A549 (cell line): ENCODE data around the gene AFG3L2. TPM values are rescaled to one million over a fixed set of nuclear protein-coding genes. Genes with fewer than 3 reads are reported as not detected.

Source experiments
- ATAC-seq, 2 experiments: fragments of 200-7000 bp in 1 of 2; fragments of >200 bp in 1 of 2; cut with Nextera tagmentation in 1 of 2; cut with Tn5 transposase in 1 of 2; 3 replicates each; pipeline versions ENCODE4 v1.8.0 to v1.9.1; 2018 to 2020; ENCODE audit warnings: mild to moderate bottlenecking in 1 of 2, moderate library complexity in 1 of 2
- CTCF ChIA-PET: fragments of 300-600 bp; sonication (Branson Sonifier 250); formaldehyde crosslinking; extraction: SDS; loops from one replicate; lab custom pipeline; 2021; ENCODE audit warnings: antibody characterized with exemption, inconsistent platforms; lab: Yijun Ruan, JAX
- POLR2A ChIA-PET: fragments of 350-600 bp; formaldehyde crosslinking; extraction: SDS; loops from one replicate; lab custom pipeline; 2021; ENCODE audit warnings: antibody characterized with exemption, inconsistent platforms; lab: Yijun Ruan, JAX
- DNase-seq, 2 experiments: peaks; one replicate each; pipeline versions ENCODE4 v3.0.0 to v3.0.0-alpha.2; 2011 to 2016; ENCODE audit warnings: low read depth in 1 of 2, low spot score in 1 of 2
- FAIRE-seq: peaks from 2 replicates; lab custom pipeline; 2011; peaks lifted over from hg19 to GRCh38; lab: Jason Lieb, UNC
- H3K27ac ChIP-seq, 2 experiments: fragments of >200 bp; sonication (Bioruptor Twin); formaldehyde crosslinking; 3 replicates each; pipeline ENCODE4 v1.5.1; 2016 to 2017
- H3K4me1 ChIP-seq: fragments of >200 bp; sonication (Bioruptor Twin); formaldehyde crosslinking; 3 replicates; pipeline ENCODE4 v1.6.1; 2016
- H3K4me2 ChIP-seq: fragments of >200 bp; sonication (Bioruptor Twin); formaldehyde crosslinking; 3 replicates; pipeline ENCODE4 v1.6.1; 2016
- H3K4me3 ChIP-seq: fragments of >200 bp; sonication (Bioruptor Twin); formaldehyde crosslinking; 3 replicates; pipeline ENCODE4 v1.5.1; 2016
- H3K9me3 ChIP-seq: fragments of >200 bp; sonication (Bioruptor Twin); formaldehyde crosslinking; 3 replicates; pipeline ENCODE4 v1.6.1; 2016
- ATOH8 ChIP-seq: fragments of 250-450 bp; sonication (Bioruptor Pico); IDR thresholded peaks from 2 replicates; pipeline ENCODE4 v1.5.0; 2020; ENCODE audit warnings: low read depth, mild to moderate bottlenecking, moderate library complexity
- BCL3 ChIP-seq: fragments of >200 bp; sonication (Bioruptor Twin); formaldehyde crosslinking; IDR thresholded peaks from 3 replicates; pipeline ENCODE4 v1.6.1; 2016
- BHLHE40 ChIP-seq: IDR thresholded peaks from 2 replicates; pipeline ENCODE4 v1.6.1; 2012; ENCODE audit warnings: low read depth, low read length, inconsistent platforms
- CBX2 ChIP-seq: fragments of 200-600 bp; sonication (generic); IDR thresholded peaks from 2 replicates; pipeline ENCODE4 v1.6.1; 2016; ENCODE audit warnings: low read depth, mild to moderate bottlenecking, borderline replicate concordance
- CEBPB ChIP-seq, 2 experiments: fragments of >200 bp in 1 of 2; sonication (Bioruptor Twin) in 1 of 2; formaldehyde crosslinking in 1 of 2; IDR thresholded peaks; 2 replicates each; pipeline ENCODE4 v1.6.1; 2012 to 2016
- EP300 ChIP-seq, 2 experiments: fragments of >200 bp; sonication (Bioruptor Twin); formaldehyde crosslinking; IDR thresholded peaks; 2 replicates in 1 of 2; 3 replicates in 1 of 2; pipeline ENCODE4 v1.6.1; 2016 to 2017
- FOSL2 ChIP-seq, 2 experiments: fragments of 450-650 bp in 1 of 2; fragments of >200 bp in 1 of 2; sonication (Bioruptor Twin) in 1 of 2; formaldehyde crosslinking; IDR thresholded peaks; 2 replicates each; pipeline versions ENCODE4 v1.5.0 to v1.6.1; 2016 to 2020; ENCODE audit warnings: mild to moderate bottlenecking in 1 of 2, moderate library complexity in 1 of 2
- HDAC2 ChIP-seq: fragments of 200-600 bp; sonication (generic); IDR thresholded peaks from 2 replicates; pipeline ENCODE4 v1.6.1; 2016
- HES2 ChIP-seq: fragments of >200 bp; sonication (Bioruptor Twin); formaldehyde crosslinking; IDR thresholded peaks from 2 replicates; pipeline ENCODE4 v1.6.1; 2016
- HEYL ChIP-seq: fragments of 250-450 bp; sonication (Bioruptor Pico); IDR thresholded peaks from 2 replicates; pipeline ENCODE4 v1.8.0; 2021; ENCODE audit warnings: mild to moderate bottlenecking, moderate library complexity
- HOXB13 ChIP-seq: fragments of 250-450 bp; sonication (Bioruptor Pico); IDR thresholded peaks from 2 replicates; pipeline ENCODE4 v1.5.0; 2020; ENCODE audit warnings: low read depth, mild to moderate bottlenecking, moderate library complexity
- HOXB5 ChIP-seq: fragments of 250-450 bp; sonication (Bioruptor Pico); IDR thresholded peaks from 2 replicates; pipeline ENCODE4 v1.5.0; 2020; ENCODE audit warnings: mild to moderate bottlenecking, moderate library complexity
- MAFK ChIP-seq: fragments of 450-650 bp; IDR thresholded peaks from 2 replicates; pipeline ENCODE4 v1.6.1; 2014; ENCODE audit not compliant: partially characterized antibody
- MYC ChIP-seq: IDR thresholded peaks from 2 replicates; pipeline ENCODE4 v1.6.1; 2012; ENCODE audit warnings: mild to moderate bottlenecking, inconsistent platforms, low read length, improper control_type of control experiment, borderline replicate concordance
- NR3C1 ChIP-seq: fragments of >200 bp; sonication (Bioruptor Twin); formaldehyde crosslinking; IDR thresholded peaks from 3 replicates; pipeline ENCODE4 v1.6.1; 2017
- PHF8 ChIP-seq: fragments of 200-600 bp; sonication (generic); IDR thresholded peaks from 2 replicates; pipeline ENCODE4 v1.6.1; 2016; ENCODE audit warnings: low read depth, mild to moderate bottlenecking, antibody characterized with exemption, moderate library complexity, borderline replicate concordance
- POLR2A ChIP-seq: IDR thresholded peaks from 2 replicates; pipeline ENCODE4 v1.6.1; 2012; ENCODE audit warnings: mild to moderate bottlenecking, low read length
- RCOR1 ChIP-seq: fragments of 150-350 bp; IDR thresholded peaks from 2 replicates; pipeline ENCODE4 v1.6.1; 2014; ENCODE audit warnings: antibody characterized with exemption, low read length, low read depth
- REST ChIP-seq: fragments of 200-600 bp; sonication (generic); IDR thresholded peaks from 2 replicates; pipeline ENCODE4 v1.6.1; 2016; ENCODE audit warnings: antibody characterized with exemption, mild to moderate bottlenecking, moderate library complexity
- RNF2 ChIP-seq: fragments of 200-600 bp; sonication (generic); IDR thresholded peaks from 2 replicates; pipeline ENCODE4 v1.6.1; 2016; ENCODE audit warnings: low read depth, mild to moderate bottlenecking, antibody characterized with exemption, moderate library complexity, borderline replicate concordance
- SMC3 ChIP-seq: fragments of >200 bp; sonication (Bioruptor Twin); formaldehyde crosslinking; IDR thresholded peaks from 3 replicates; pipeline ENCODE4 v1.6.1; 2018; ENCODE audit warnings: inconsistent platforms
- SREBF2 ChIP-seq: fragments of 450-650 bp; IDR thresholded peaks from 2 replicates; pipeline ENCODE4 v1.6.1; 2014; ENCODE audit warnings: mild to moderate bottlenecking, moderate library complexity
- TP53 ChIP-seq: fragments of 250-450 bp; sonication (Bioruptor Pico); IDR thresholded peaks from 2 replicates; pipeline ENCODE4 v1.5.0; 2021; ENCODE audit warnings: mild to moderate bottlenecking, moderate library complexity
- USF2 ChIP-seq: fragments of 450-650 bp; IDR thresholded peaks from 2 replicates; pipeline ENCODE4 v1.6.1; 2014; ENCODE audit warnings: antibody characterized with exemption
- WGBS: methylation state at CpG from one replicate; pipeline ENCODE4 v1.1.6; 2017; ENCODE audit errors: missing lambda C conversion rate; 5-methylcytosine and 5-hydroxymethylcytosine counted together
- polyA plus RNA-seq, 4 experiments: library from polyadenylated mRNA; depleted of rRNA in 3 of 4; stranded (reverse); fragments of >200 nt; fragmentation: RNase III in 1 of 4; extraction: RNeasy Plus Mini Kit Qiagen cat#74134 plus additional on column Dnase treatment in 1 of 4; gene quantifications; 2 replicates in 3 of 4; 3 replicates in 1 of 4; pipeline ENCODE4 v1.2.3, GENCODE V29; 2011 to 2017

Gene AFG3L2
- polyA plus RNA-seq, 2 of the 4 experiments (the other 2 are of a cell fraction): 33.7 to 56.4 TPM

- POLR2A ChIA-PET: interaction anchor here (0.6 to 1.8 kb wide), 14 partner anchors 11 to 571 kb away, joined by 3 to 8 read pairs (median 6); partner anchors contain the start of genes CEP76, PRELID3A, PSMG2 and PTPN2
- FAIRE-seq: no peak
- H3K9me3 ChIP-seq: no peaks in the 10 kb centered on the region
- peak overlapping the region; percentile 92 for H3K27ac ChIP-seq
- peak overlapping the region; percentile 62 for H3K4me3 ChIP-seq
- peaks cover 9% of the 10 kb centered on the region; the same call in 1 of the 3 replicates for H3K4me1 ChIP-seq
- ATAC-seq: peak; percentile 91 to 94
- CTCF ChIA-PET: interaction anchor here (0.7 to 1.9 kb wide), 4 partner anchors 14 to 418 kb away, joined by 3 to 6 read pairs (median 3); no protein-coding TSS in a partner anchor
- WGBS: 2% methylated on average over 21 of the region's 30 CpGs
- peak in 1 of 2 experiments; percentile 83 for DNase-seq
- TF ChIP-seq SMC3: no peak
- TF ChIP-seq FOSL2 (IDR thresholded peaks at IDR 0.05): no peak
- peak; percentile 77 for TF ChIP-seq FOSL2 (CRISPR knock-in tag; IDR thresholded peaks at IDR 0.05)
- TF ChIP-seq HEYL (CRISPR knock-in tag): no peak
- peak; percentile 49; the same call in 1 of the 2 replicates for TF ChIP-seq PHF8
- 0 out of 2 replicates have a peak, but pooled peaks have one; percentile 35 for TF ChIP-seq HOXB5
- peak; percentile 40 for TF ChIP-seq MAFK
- TF ChIP-seq EP300 (IDR thresholded peaks at IDR 0.05): no peak
- no peak for TF ChIP-seq HES2
- TF ChIP-seq SREBF2: no peak
- TF ChIP-seq POLR2A: peak; percentile 80
- peak overlapping the region; percentile 82 for H3K4me2 ChIP-seq
These were observed 650 bp upstream of the AFG3L2 start for GRCh38 chr18:12377556-12378197.

- DNase-seq: peak in 1 of 2 experiments; percentile 14
These were observed 833 bp downstream of the AFG3L2 start for GRCh38 chr18:12376034-12376753.

More at GRCh38 chr18:12376034-12376753, 833 bp downstream of the AFG3L2 start:
- no peak for FAIRE-seq
- TF ChIP-seq HOXB13 (CRISPR knock-in tag) (no peak), BHLHE40 (no peak), NR3C1 (no peak), TP53 (CRISPR knock-in tag) (no peak), CBX2 (no peak), MYC (no peak), RNF2 (no peak), CEBPB (IDR thresholded peaks at IDR 0.05) (no peak), HDAC2 (no peak), RCOR1 (no peak), BCL3 (no peak), REST (no peak), ATOH8 (no peak), USF2 (no peak)
- WGBS: 15% methylated on average over 23 of the region's 42 CpGs
- H3K27ac ChIP-seq: peak overlapping the region; percentile 92 to 95
- ChIA-PET CTCF (interaction anchor here (1.0 to 1.9 kb wide), 3 partner anchors 15 to 49 kb away, joined by 3 to 6 read pairs (median 3); no protein-coding TSS in a partner anchor), POLR2A (interaction anchor here (1.0 to 1.6 kb wide), 5 partner anchors 9 to 508 kb away, joined by 3 to 7 read pairs (median 6); partner anchors contain the start of genes CEP76, PSMG2 and PTPN2)
- H3K4me2 ChIP-seq: peak overlapping the region; percentile 79
- peaks cover 9% of the 10 kb centered on the region; the same call in 1 of the 3 replicates for H3K4me1 ChIP-seq
- no peak for ATAC-seq
- H3K9me3 ChIP-seq: no peaks in the 10 kb centered on the region
- peak overlapping the region; percentile 76 for H3K4me3 ChIP-seq
